OCI-LY3 (cell line): ENCODE data around the gene DPP10.

Source experiments
- H2AFZ ChIP-seq: fragments of 200-600, 300-600 bp; shearing (Covaris generic); 2 replicates; pipeline ENCODE4 v1.6.0; 2014; ENCODE audit warnings: antibody characterized with exemption, low read depth, low read length
- H3K27ac ChIP-seq: fragments of 200-600, 300-600 bp; sonication (generic); 2 replicates; pipeline ENCODE4 v1.5.1; 2014; ENCODE audit warnings: mild to moderate bottlenecking, low read length, moderate library complexity, mixed read lengths
- H3K27me3 ChIP-seq: fragments of 200-600, 300-600 bp; sonication (generic); 2 replicates; pipeline ENCODE4 v1.6.1; 2014; ENCODE audit warnings: low read depth, low read length, mixed read lengths
- H3K36me3 ChIP-seq: fragments of 200-600, 300-600 bp; sonication (generic); replicated peaks from 2 replicates; pipeline ENCODE3; 2014; ENCODE audit warnings: low read depth, low read length, mixed read lengths
- H3K4me1 ChIP-seq: fragments of 300-600, 200-600 bp; sonication (generic); 2 replicates; pipeline ENCODE4 v1.6.1; 2014; ENCODE audit warnings: low read length, mixed read lengths
- H3K4me2 ChIP-seq: fragments of 200-600, 300-600 bp; sonication (generic); 2 replicates; pipeline ENCODE4 v1.6.1; 2014; ENCODE audit warnings: low read length, mixed read lengths
- H3K4me3 ChIP-seq: fragments of 300-600, 200-600 bp; sonication (generic); 2 replicates; pipeline ENCODE4 v1.5.1; 2014; ENCODE audit warnings: antibody characterized with exemption, mild to moderate bottlenecking, low read length, moderate library complexity
- H3K79me2 ChIP-seq: fragments of 300-600, 200-600 bp; shearing (Covaris generic); 2 replicates; pipeline ENCODE4 v1.6.1; 2014; ENCODE audit warnings: mild to moderate bottlenecking, low read length, mixed read lengths
- H3K9ac ChIP-seq: fragments of 300-600, 200-600 bp; shearing (Covaris generic); 2 replicates; pipeline ENCODE4 v1.6.0; 2014; ENCODE audit warnings: mild to moderate bottlenecking, low read length, moderate library complexity
- H3K9me3 ChIP-seq: fragments of 200-600, 300-600 bp; shearing (Covaris generic); 2 replicates; pipeline ENCODE4 v1.6.1; 2014; ENCODE audit warnings: low read length, mixed read lengths; ENCODE audit not compliant: insufficient read depth
- H4K20me1 ChIP-seq: fragments of 200-600, 300-600 bp; sonication (generic); 2 replicates; pipeline ENCODE4 v1.6.1; 2016; ENCODE audit warnings: low read length, mixed read lengths; ENCODE audit not compliant: insufficient read depth
- CTCF ChIP-seq: fragments of 200-600, 300-600 bp; sonication (generic); IDR thresholded peaks from 2 replicates; pipeline ENCODE4 v1.5.1; 2014; ENCODE audit warnings: antibody characterized with exemption, low read length, low read depth
- EZH2phosphoT487 ChIP-seq: fragments of 200-600 bp; shearing (Covaris generic); IDR thresholded peaks from 2 replicates; pipeline ENCODE4 v1.6.1; 2018; ENCODE audit warnings: antibody characterized with exemption, mixed run types, low read depth

Gene DPP10

GRCh38 chr2:114668415-114668814 lies 226.0 kb downstream of the DPP10 start:
- no peaks in the 10 kb centered on the region for H3K9me3 ChIP-seq
- H4K20me1 ChIP-seq = no peaks in the 10 kb centered on the region
- H3K4me3 ChIP-seq = no peak overlapping the region
- H3K36me3 ChIP-seq = no peaks in the 10 kb centered on the region
- H3K9ac ChIP-seq = no peak overlapping the region
- no peaks in the 10 kb centered on the region for H3K27me3 ChIP-seq
- H3K27ac ChIP-seq = no peak overlapping the region
- H3K4me1 ChIP-seq = no peaks in the 10 kb centered on the region
- H3K4me2 ChIP-seq = no peak overlapping the region
- H2AFZ ChIP-seq = no peak overlapping the region
- TF ChIP-seq EZH2phosphoT487 = no peak
- no peak for TF ChIP-seq CTCF
- no peaks in the 10 kb centered on the region for H3K79me2 ChIP-seq

- H3K4me1 ChIP-seq = no peaks in the 10 kb centered on the region
- H2AFZ ChIP-seq = no peak overlapping the region
- H3K36me3 ChIP-seq = no peaks in the 10 kb centered on the region
- H3K79me2 ChIP-seq = no peaks in the 10 kb centered on the region
- no peak overlapping the region for H3K4me2 ChIP-seq
- no peak overlapping the region for H3K9ac ChIP-seq
- H3K27ac ChIP-seq = no peak overlapping the region
- H3K27me3 ChIP-seq = no peaks in the 10 kb centered on the region
- H3K4me3 ChIP-seq = no peak overlapping the region
- H3K9me3 ChIP-seq = no peaks in the 10 kb centered on the region; the same call in 1 of the 2 replicates
- TF ChIP-seq CTCF (no peak), EZH2phosphoT487 (no peak)
- no peaks in the 10 kb centered on the region for H4K20me1 ChIP-seq
Observed at GRCh38 chr2:114683251-114683650, 240.8 kb downstream of the DPP10 start.

GRCh38 chr2:114684403-114684802 lies 242.0 kb downstream of the DPP10 start:
- Histone ChIP-seq H3K27ac (no peak overlapping the region), H2AFZ (no peak overlapping the region), H3K9ac (no peak overlapping the region), H4K20me1 (no peaks in the 10 kb centered on the region), H3K4me3 (no peak overlapping the region), H3K4me2 (no peak overlapping the region), H3K4me1 (no peaks in the 10 kb centered on the region), H3K9me3 (no peaks in the 10 kb centered on the region; the same call in 1 of the 2 replicates), H3K27me3 (no peaks in the 10 kb centered on the region), H3K79me2 (no peaks in the 10 kb centered on the region), H3K36me3 (no peaks in the 10 kb centered on the region)
- no peak for TF ChIP-seq EZH2phosphoT487
- TF ChIP-seq CTCF = no peak

- no peak for TF ChIP-seq EZH2phosphoT487
- TF ChIP-seq CTCF = no peak
- H3K9me3 ChIP-seq = no peaks in the 10 kb centered on the region; the same call in 1 of the 2 replicates
- H3K79me2 ChIP-seq = no peaks in the 10 kb centered on the region
- H3K9ac ChIP-seq = no peak overlapping the region
- H3K4me2 ChIP-seq = no peak overlapping the region
- no peak overlapping the region for H2AFZ ChIP-seq
- no peaks in the 10 kb centered on the region for H3K27me3 ChIP-seq
- H3K4me3 ChIP-seq = no peak overlapping the region
- no peaks in the 10 kb centered on the region for H4K20me1 ChIP-seq
- no peaks in the 10 kb centered on the region for H3K4me1 ChIP-seq
- H3K27ac ChIP-seq = no peak overlapping the region
- no peaks in the 10 kb centered on the region for H3K36me3 ChIP-seq
Observed at GRCh38 chr2:114685102-114685501, 242.7 kb downstream of the DPP10 start.
